Astrocyte (in vitro differentiated cells and primary cell): ENCODE measurements around the gene COX19. TPM values are rescaled to one million over a fixed set of nuclear protein-coding genes. Genes with fewer than 3 reads are reported as not detected.

Experiments
- DNase-seq: peaks from one replicate; pipeline ENCODE4 v3.0.0-alpha.2; 2010; ENCODE audit warnings: low read depth
- FAIRE-seq: peaks from 2 replicates; lab custom pipeline; 2011; peaks lifted over from hg19 to GRCh38; lab: Jason Lieb, UNC
- H2AFZ ChIP-seq: 2 replicates; pipeline ENCODE4 v1.6.0; 2012; ENCODE audit warnings: low read depth, low read length, inconsistent platforms
- H3K27ac ChIP-seq: 2 replicates; pipeline ENCODE4 v1.5.1; 2011; ENCODE audit warnings: low read depth, low read length, inconsistent platforms
- H3K27me3 ChIP-seq: 2 replicates; pipeline ENCODE4 v1.6.0; 2011; ENCODE audit warnings: low read length, inconsistent platforms; ENCODE audit not compliant: insufficient read depth
- H3K36me3 ChIP-seq: 2 replicates; pipeline ENCODE4 v1.5.1; 2011; ENCODE audit warnings: low read length, inconsistent platforms; ENCODE audit not compliant: insufficient read depth
- H3K4me1 ChIP-seq: 2 replicates; pipeline ENCODE4 v1.5.1; 2011; ENCODE audit warnings: low read length, inconsistent platforms; ENCODE audit not compliant: insufficient read depth
- H3K4me2 ChIP-seq: 2 replicates; pipeline ENCODE4 v1.6.0; 2012; ENCODE audit warnings: low read length, inconsistent platforms
- H3K4me3 ChIP-seq: 2 replicates; pipeline ENCODE4 v1.5.1; 2011; ENCODE audit warnings: low read depth, mild to moderate bottlenecking, low read length, inconsistent platforms; ENCODE audit not compliant: insufficient read depth
- H3K79me2 ChIP-seq: 2 replicates; pipeline ENCODE4 v1.6.0; 2012; ENCODE audit warnings: mild to moderate bottlenecking, low read length, inconsistent platforms; ENCODE audit not compliant: insufficient read depth
- H3K9ac ChIP-seq: 2 replicates; pipeline ENCODE4 v1.6.0; 2012; ENCODE audit warnings: mild to moderate bottlenecking, low read length, inconsistent platforms
- H3K9me3 ChIP-seq: 2 replicates; pipeline ENCODE4 v1.5.1; 2012; ENCODE audit warnings: low read depth, mild to moderate bottlenecking, low read length, inconsistent platforms; ENCODE audit not compliant: insufficient read depth
- H4K20me1 ChIP-seq: 2 replicates; pipeline ENCODE4 v1.6.0; 2012; ENCODE audit warnings: low read length, inconsistent platforms; ENCODE audit not compliant: insufficient read depth
- H3K27ac Mint-ChIP-seq: one replicate; pipeline ENCODE4 v1.8.0; 2021; ENCODE audit warnings: mild to moderate bottlenecking, mixed read lengths; ENCODE audit not compliant: unreplicated experiment
- H3K27me3 Mint-ChIP-seq: one replicate; pipeline ENCODE4 v1.8.0; 2021; ENCODE audit warnings: low read depth, mixed read lengths; ENCODE audit not compliant: unreplicated experiment
- H3K36me3 Mint-ChIP-seq: one replicate; pipeline ENCODE4 v1.8.0; 2021; ENCODE audit warnings: low read depth, mixed read lengths; ENCODE audit not compliant: unreplicated experiment
- H3K4me1 Mint-ChIP-seq: one replicate; pipeline ENCODE4 v1.8.0; 2021; ENCODE audit warnings: low read depth, mixed read lengths; ENCODE audit not compliant: unreplicated experiment
- H3K4me3 Mint-ChIP-seq: one replicate; pipeline ENCODE4 v1.8.0; 2021; ENCODE audit warnings: mild to moderate bottlenecking, moderate library complexity, mixed read lengths; ENCODE audit not compliant: unreplicated experiment
- H3K9me3 Mint-ChIP-seq: one replicate; pipeline ENCODE4 v1.8.0; 2021; ENCODE audit warnings: mild to moderate bottlenecking, mixed read lengths; ENCODE audit not compliant: unreplicated experiment
- EZH2 ChIP-seq: IDR thresholded peaks from 2 replicates; pipeline ENCODE4 v1.6.1; 2012; ENCODE audit warnings: mild to moderate bottlenecking, low read length, inconsistent platforms; ENCODE audit not compliant: insufficient read depth
- total RNA-seq: library from RNA; stranded (reverse); gene quantifications from 2 replicates; pipeline ENCODE4 v1.2.1, GENCODE V29; 2021
- TF ChIP-seq, protein P1 (sequence below): IDR thresholded peaks from 2 replicates; pipeline ENCODE4 v1.5.1; 2011; ENCODE audit warnings: low read depth, mild to moderate bottlenecking, inconsistent platforms, low read length, moderate library complexity; ENCODE audit not compliant: insufficient read depth

The COX19 gene
- total RNA-seq, 1 donor from 2014 or later: 13.4 TPM

DNA sequence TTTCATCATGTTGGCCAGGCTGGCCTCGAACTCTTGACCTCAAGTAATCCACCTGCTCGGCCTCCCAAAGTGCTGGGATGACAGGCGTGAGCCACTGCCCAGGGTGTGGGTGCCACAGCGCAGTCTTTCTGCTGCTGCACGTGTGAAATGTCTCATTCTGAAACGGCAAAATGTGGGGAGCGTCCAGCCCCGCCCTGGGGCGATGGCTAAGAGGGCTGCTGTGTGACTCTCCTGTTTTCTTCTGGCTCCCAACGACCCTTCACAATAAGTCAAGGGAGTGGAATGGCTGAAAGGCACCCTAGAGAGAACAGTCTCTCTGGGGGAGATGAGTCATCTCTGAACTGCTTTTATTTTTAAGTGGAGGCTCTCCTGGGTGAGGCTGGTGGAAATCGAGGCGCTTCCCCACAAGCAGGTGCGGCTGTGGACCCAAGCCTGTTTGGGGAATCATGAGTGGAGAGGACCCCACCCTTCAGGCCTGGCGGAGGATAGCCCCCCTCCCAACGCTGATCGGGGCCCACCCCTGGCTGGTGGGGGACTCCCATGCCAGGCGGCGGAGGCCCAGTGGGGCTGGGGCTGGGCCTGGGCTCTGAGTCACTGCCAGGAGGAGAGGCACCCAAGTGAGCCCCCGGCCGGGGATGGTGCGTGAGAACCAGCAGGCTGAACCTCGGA is 38.8 kb downstream of the COX19 start:
- no peak overlapping the region for H3K4me3 ChIP-seq
- peak overlapping the region; percentile 50 for H3K4me2 ChIP-seq
- H2AFZ ChIP-seq: no peak overlapping the region
- peaks cover 6% of the 10 kb centered on the region for H3K36me3 Mint-ChIP-seq
- peaks cover 6% of the 10 kb centered on the region for H3K4me1 Mint-ChIP-seq
- peak; percentile 32 for DNase-seq
- H3K27ac Mint-ChIP-seq: no peak overlapping the region
- H3K4me3 Mint-ChIP-seq: no peak overlapping the region
- H3K27me3 Mint-ChIP-seq: peaks cover 13% of the 10 kb centered on the region
- peaks cover 4% of the 10 kb centered on the region for H3K9me3 ChIP-seq
- H3K27me3 ChIP-seq: peaks cover 2% of the 10 kb centered on the region
- no peaks in the 10 kb centered on the region for H3K36me3 ChIP-seq
- peaks cover 7% of the 10 kb centered on the region for H3K9me3 Mint-ChIP-seq
- H3K27ac ChIP-seq: no peak overlapping the region
- FAIRE-seq: no peak
- H4K20me1 ChIP-seq: no peaks in the 10 kb centered on the region
- TF ChIP-seq EZH2: no peak
- TF ChIP-seq, protein P1, sequence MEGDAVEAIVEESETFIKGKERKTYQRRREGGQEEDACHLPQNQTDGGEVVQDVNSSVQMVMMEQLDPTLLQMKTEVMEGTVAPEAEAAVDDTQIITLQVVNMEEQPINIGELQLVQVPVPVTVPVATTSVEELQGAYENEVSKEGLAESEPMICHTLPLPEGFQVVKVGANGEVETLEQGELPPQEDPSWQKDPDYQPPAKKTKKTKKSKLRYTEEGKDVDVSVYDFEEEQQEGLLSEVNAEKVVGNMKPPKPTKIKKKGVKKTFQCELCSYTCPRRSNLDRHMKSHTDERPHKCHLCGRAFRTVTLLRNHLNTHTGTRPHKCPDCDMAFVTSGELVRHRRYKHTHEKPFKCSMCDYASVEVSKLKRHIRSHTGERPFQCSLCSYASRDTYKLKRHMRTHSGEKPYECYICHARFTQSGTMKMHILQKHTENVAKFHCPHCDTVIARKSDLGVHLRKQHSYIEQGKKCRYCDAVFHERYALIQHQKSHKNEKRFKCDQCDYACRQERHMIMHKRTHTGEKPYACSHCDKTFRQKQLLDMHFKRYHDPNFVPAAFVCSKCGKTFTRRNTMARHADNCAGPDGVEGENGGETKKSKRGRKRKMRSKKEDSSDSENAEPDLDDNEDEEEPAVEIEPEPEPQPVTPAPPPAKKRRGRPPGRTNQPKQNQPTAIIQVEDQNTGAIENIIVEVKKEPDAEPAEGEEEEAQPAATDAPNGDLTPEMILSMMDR: no peak
- no peaks in the 10 kb centered on the region for H3K79me2 ChIP-seq
- no peak overlapping the region for H3K9ac ChIP-seq
- H3K4me1 ChIP-seq: no peaks in the 10 kb centered on the region

DNA sequence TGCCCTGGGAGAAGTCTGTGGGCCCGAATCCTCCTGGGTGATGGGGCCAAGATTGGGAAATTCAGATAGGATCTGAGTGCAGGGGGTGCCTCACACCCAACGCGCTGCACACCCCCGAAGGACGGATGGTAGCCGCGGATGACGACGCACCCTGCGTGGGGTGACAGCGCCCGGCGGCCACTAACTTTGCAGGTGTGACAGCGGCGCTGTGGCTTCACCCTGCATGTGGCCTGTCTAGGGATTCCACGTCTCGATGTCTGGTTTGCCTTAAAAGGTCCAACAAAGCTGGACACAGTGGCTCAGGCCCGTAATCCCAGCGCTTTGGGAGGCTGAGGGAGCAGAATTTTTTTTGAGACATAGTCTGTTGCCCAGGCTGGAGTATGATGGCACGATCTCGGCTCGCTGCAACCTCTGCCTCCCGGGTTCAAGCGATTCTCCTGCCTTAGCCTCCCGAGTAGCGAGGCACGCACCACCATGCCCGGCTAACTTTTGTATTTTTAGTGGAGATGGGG is 39.4 kb downstream of the COX19 start:
- Histone ChIP-seq H3K9me3 (peaks cover 4% of the 10 kb centered on the region), H3K27ac (no peak overlapping the region), H3K4me3 (no peak overlapping the region), H3K36me3 (no peaks in the 10 kb centered on the region), H3K4me2 (no peak overlapping the region), H3K4me1 (no peaks in the 10 kb centered on the region), H3K27me3 (peaks cover 2% of the 10 kb centered on the region), H4K20me1 (no peaks in the 10 kb centered on the region), H3K9ac (no peak overlapping the region), H2AFZ (no peak overlapping the region), H3K79me2 (no peaks in the 10 kb centered on the region)
- Mint-ChIP-seq H3K27me3 (peaks cover 9% of the 10 kb centered on the region), H3K36me3 (peaks cover 6% of the 10 kb centered on the region), H3K27ac (no peak overlapping the region), H3K4me1 (peaks cover 6% of the 10 kb centered on the region), H3K4me3 (no peak overlapping the region), H3K9me3 (peaks cover 7% of the 10 kb centered on the region)
- FAIRE-seq (no peak), DNase-seq (no peak)
- TF ChIP-seq, protein P1: no peak
- no peak for TF ChIP-seq EZH2
